Liver (tissue), 9 donors: ENCODE data around the gene CLBA1. TPM values are rescaled to one million over a fixed set of nuclear protein-coding genes. Genes with fewer than 3 reads are reported as not detected.

ENCODE experiments used
- DNase-seq: peaks from one replicate; pipeline ENCODE4 v3.0.0-alpha.2; 2017; ENCODE audit warnings: low spot score
- H3K27ac ChIP-seq, 2 donors: one replicate each; pipeline ENCODE4 v1.7.0; 2013; ENCODE audit warnings: inconsistent platforms in 2 of 2, low read length in 2 of 2, control low read depth in 1 of 2, low read depth in 1 of 2, mild to moderate bottlenecking in 1 of 2
- H3K27me3 ChIP-seq, 4 donors: one replicate each; pipeline versions ENCODE4 v1.6.1 to v1.7.0; 2013; ENCODE audit warnings: low read length in 3 of 4, inconsistent platforms in 1 of 4, mild to moderate bottlenecking in 1 of 4, moderate library complexity in 1 of 4; ENCODE audit not compliant: control insufficient read depth in 4 of 4, insufficient read depth in 4 of 4
- H3K36me3 ChIP-seq, 4 donors: one replicate each; pipeline versions ENCODE4 v1.6.1 to v1.7.0; 2013; ENCODE audit warnings: low read length in 3 of 4, mild to moderate bottlenecking in 3 of 4, low read depth in 1 of 4, moderate library complexity in 1 of 4; ENCODE audit not compliant: control insufficient read depth in 4 of 4, insufficient read depth in 3 of 4
- H3K4me1 ChIP-seq, 4 donors: one replicate each; pipeline versions ENCODE4 v1.6.1 to v1.7.0; 2013; ENCODE audit warnings: low read length in 3 of 4, mild to moderate bottlenecking in 3 of 4, moderate library complexity in 1 of 4; ENCODE audit not compliant: control insufficient read depth in 4 of 4, insufficient read depth in 4 of 4
- H3K4me3 ChIP-seq, 3 donors: one replicate each; pipeline versions ENCODE4 v1.6.1 to v1.7.0; 2013; ENCODE audit warnings: low read length in 3 of 3, control low read depth in 1 of 3, low read depth in 1 of 3, mild to moderate bottlenecking in 1 of 3
- H3K9ac ChIP-seq, 2 donors: one replicate each; pipeline ENCODE4 v1.7.0; 2013; ENCODE audit warnings: low read length in 2 of 2, mild to moderate bottlenecking in 2 of 2, moderate library complexity in 2 of 2, control low read depth in 1 of 2, low read depth in 1 of 2
- H3K9me3 ChIP-seq, 4 donors: one replicate each; pipeline versions ENCODE4 v1.6.1 to v1.7.0; 2013; ENCODE audit warnings: low read length in 3 of 4; ENCODE audit not compliant: control insufficient read depth in 4 of 4
- ATF3 ChIP-seq: IDR thresholded peaks from 2 replicates; pipeline ENCODE4 v1.6.1; 2016; ENCODE audit warnings: antibody characterized with exemption
- EGR1 ChIP-seq, 2 donors: IDR thresholded peaks; 2 replicates each; pipeline ENCODE4 v1.6.1; 2016 to 2018; ENCODE audit warnings: antibody characterized with exemption in 2 of 2, low read depth in 2 of 2
- FOXA2 ChIP-seq: IDR thresholded peaks from 2 replicates; pipeline ENCODE4 v1.6.1; 2016; ENCODE audit warnings: antibody characterized with exemption
- GABPA ChIP-seq, 2 donors: IDR thresholded peaks in 1 of 2; conservative IDR thresholded peaks in 1 of 2; 2 replicates each; pipeline ENCODE4 v1.6.1; 2016; ENCODE audit warnings: antibody characterized with exemption in 2 of 2, mild to moderate bottlenecking in 1 of 2, moderate library complexity in 1 of 2
- HNF4A ChIP-seq, 2 donors: conservative IDR thresholded peaks; 2 replicates each; pipeline ENCODE4 v1.6.1; 2016; ENCODE audit warnings: antibody characterized with exemption in 2 of 2, mild to moderate bottlenecking in 2 of 2
- HNF4G ChIP-seq: IDR thresholded peaks from 2 replicates; pipeline ENCODE4 v1.6.1; 2016; ENCODE audit warnings: antibody characterized with exemption
- JUND ChIP-seq, 2 donors: IDR thresholded peaks; 2 replicates each; pipeline ENCODE4 v1.6.1; 2016; ENCODE audit warnings: antibody characterized with exemption in 2 of 2
- MAX ChIP-seq: IDR thresholded peaks from 2 replicates; pipeline ENCODE4 v1.6.1; 2016; ENCODE audit warnings: antibody characterized with exemption
- NR2F2 ChIP-seq: IDR thresholded peaks from 2 replicates; pipeline ENCODE4 v1.6.1; 2016; ENCODE audit warnings: antibody characterized with exemption
- RAD21 ChIP-seq, 2 donors: IDR thresholded peaks; 2 replicates each; pipeline ENCODE4 v1.6.1; 2016; ENCODE audit warnings: antibody characterized with exemption in 2 of 2, mild to moderate bottlenecking in 2 of 2
- REST ChIP-seq: IDR thresholded peaks from 2 replicates; pipeline ENCODE4 v1.6.1; 2016; ENCODE audit warnings: antibody characterized with exemption, mild to moderate bottlenecking
- RXRA ChIP-seq, 2 donors: IDR thresholded peaks; 2 replicates each; pipeline ENCODE4 v1.6.1; 2017 to 2018; ENCODE audit warnings: antibody characterized with exemption in 2 of 2, mild to moderate bottlenecking in 1 of 2
- SP1 ChIP-seq: IDR thresholded peaks from 2 replicates; pipeline ENCODE4 v1.6.1; 2018; ENCODE audit warnings: antibody characterized with exemption, mild to moderate bottlenecking
- TAF1 ChIP-seq: conservative IDR thresholded peaks from 2 replicates; pipeline ENCODE4 v1.6.1; 2016; ENCODE audit warnings: antibody characterized with exemption, mild to moderate bottlenecking
- YY1 ChIP-seq: IDR thresholded peaks from 2 replicates; pipeline ENCODE4 v1.6.1; 2016; ENCODE audit warnings: antibody characterized with exemption, mild to moderate bottlenecking
- WGBS: extraction: QIAGEN DNeasy Blood & Tissue Kit; methylation state at CpG from one replicate; pipeline ENCODE4 v1.1.7; 2013; 5-methylcytosine and 5-hydroxymethylcytosine counted together
- polyA plus RNA-seq, 2 donors: library from polyadenylated mRNA; stranded (reverse) in 1 of 2; unstranded in 1 of 2; fragments of 200-250 nt in 1 of 2; fragments of >200 nt in 1 of 2; fragmentation: Nextera tagmentation in 1 of 2; extraction: Ambion mirVana in 1 of 2; gene quantifications; one replicate each; pipeline versions ENCODE4 v1.2.1 to v1.2.3, GENCODE V29; 2013 to 2015
- total RNA-seq, 2 donors: library from RNA; depleted of rRNA; stranded (reverse); fragments of >200 nt; gene quantifications; one replicate each; pipeline ENCODE4 v1.2.3, GENCODE V29; 2014
- TF ChIP-seq, protein P1 (sequence below): fragments of 150-350 bp; IDR thresholded peaks from 2 replicates; pipeline ENCODE4 v1.5.1; 2017; ENCODE audit warnings: improper control_type of control experiment, low read depth, low read length; ENCODE audit not compliant: missing input control
- TF ChIP-seq, protein P2 (sequence below): IDR thresholded peaks from 2 replicates; pipeline ENCODE4 v1.6.1; 2016; ENCODE audit warnings: antibody characterized with exemption
- donor health status: healthy.
- donor health status: healthy.
- donor health status: healthy.
- donor health status: healthy.
- donor health status: healthy.

CLBA1 gene
- total and polyA plus RNA-seq, 4 donors, result 0.98 to 3.9 (median 2.3) TPM

GRCh38 chr14:105042813-105043212, 57.2 kb downstream of the CLBA1 start:
- Histone ChIP-seq H3K9ac (no peak overlapping the region), H3K27me3 (no peaks in the 10 kb centered on the region), H3K27ac (no peak overlapping the region), H3K9me3 (no peaks in the 10 kb centered on the region), H3K4me1 (peaks cover 0 to 3% (median 1%) of the 10 kb centered on the region in 4 donors), H3K36me3 (no peaks in the 10 kb centered on the region), H3K4me3 (no peak overlapping the region)
- WGBS, result 82% methylated on average over 17 of the region's 17 CpGs
- DNase-seq, result no peak
- TF ChIP-seq ATF3, result no peak
- TF ChIP-seq, protein P1, sequence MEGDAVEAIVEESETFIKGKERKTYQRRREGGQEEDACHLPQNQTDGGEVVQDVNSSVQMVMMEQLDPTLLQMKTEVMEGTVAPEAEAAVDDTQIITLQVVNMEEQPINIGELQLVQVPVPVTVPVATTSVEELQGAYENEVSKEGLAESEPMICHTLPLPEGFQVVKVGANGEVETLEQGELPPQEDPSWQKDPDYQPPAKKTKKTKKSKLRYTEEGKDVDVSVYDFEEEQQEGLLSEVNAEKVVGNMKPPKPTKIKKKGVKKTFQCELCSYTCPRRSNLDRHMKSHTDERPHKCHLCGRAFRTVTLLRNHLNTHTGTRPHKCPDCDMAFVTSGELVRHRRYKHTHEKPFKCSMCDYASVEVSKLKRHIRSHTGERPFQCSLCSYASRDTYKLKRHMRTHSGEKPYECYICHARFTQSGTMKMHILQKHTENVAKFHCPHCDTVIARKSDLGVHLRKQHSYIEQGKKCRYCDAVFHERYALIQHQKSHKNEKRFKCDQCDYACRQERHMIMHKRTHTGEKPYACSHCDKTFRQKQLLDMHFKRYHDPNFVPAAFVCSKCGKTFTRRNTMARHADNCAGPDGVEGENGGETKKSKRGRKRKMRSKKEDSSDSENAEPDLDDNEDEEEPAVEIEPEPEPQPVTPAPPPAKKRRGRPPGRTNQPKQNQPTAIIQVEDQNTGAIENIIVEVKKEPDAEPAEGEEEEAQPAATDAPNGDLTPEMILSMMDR, result no peak
- no peak for TF ChIP-seq NR2F2
- TF ChIP-seq, protein P2, sequence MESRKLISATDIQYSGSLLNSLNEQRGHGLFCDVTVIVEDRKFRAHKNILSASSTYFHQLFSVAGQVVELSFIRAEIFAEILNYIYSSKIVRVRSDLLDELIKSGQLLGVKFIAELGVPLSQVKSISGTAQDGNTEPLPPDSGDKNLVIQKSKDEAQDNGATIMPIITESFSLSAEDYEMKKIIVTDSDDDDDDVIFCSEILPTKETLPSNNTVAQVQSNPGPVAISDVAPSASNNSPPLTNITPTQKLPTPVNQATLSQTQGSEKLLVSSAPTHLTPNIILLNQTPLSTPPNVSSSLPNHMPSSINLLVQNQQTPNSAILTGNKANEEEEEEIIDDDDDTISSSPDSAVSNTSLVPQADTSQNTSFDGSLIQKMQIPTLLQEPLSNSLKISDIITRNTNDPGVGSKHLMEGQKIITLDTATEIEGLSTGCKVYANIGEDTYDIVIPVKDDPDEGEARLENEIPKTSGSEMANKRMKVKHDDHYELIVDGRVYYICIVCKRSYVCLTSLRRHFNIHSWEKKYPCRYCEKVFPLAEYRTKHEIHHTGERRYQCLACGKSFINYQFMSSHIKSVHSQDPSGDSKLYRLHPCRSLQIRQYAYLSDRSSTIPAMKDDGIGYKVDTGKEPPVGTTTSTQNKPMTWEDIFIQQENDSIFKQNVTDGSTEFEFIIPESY, result no peak
- TF ChIP-seq YY1, result no peak
- TF ChIP-seq FOXA2, result no peak
- TF ChIP-seq RAD21 (IDR thresholded peaks at IDR 0.05), result no peak
- TF ChIP-seq HNF4G, result no peak
- TF ChIP-seq TAF1, result no peak
- no peak for TF ChIP-seq EGR1 (IDR thresholded peaks at IDR 0.05; ENCODE audit: low read depth in 2 of 2)
- TF ChIP-seq RXRA (IDR thresholded peaks at IDR 0.05), result no peak
- no peak for TF ChIP-seq HNF4A (conservative IDR thresholded peaks at IDR 0.05)
- TF ChIP-seq JUND (IDR thresholded peaks at IDR 0.05), result no peak
- no peak for TF ChIP-seq SP1
- TF ChIP-seq REST, result no peak

GRCh38 chr14:105043641-105044040, 58.1 kb downstream of the CLBA1 start:
- Histone ChIP-seq H3K36me3 (no peaks in the 10 kb centered on the region), H3K4me1 (peaks cover 0 to 3% (median 1%) of the 10 kb centered on the region in 4 donors), H3K4me3 (no peak overlapping the region), H3K27me3 (no peaks in the 10 kb centered on the region), H3K9me3 (no peaks in the 10 kb centered on the region), H3K27ac (no peak overlapping the region), H3K9ac (no peak overlapping the region)
- no peak for DNase-seq
- 67% methylated on average over 7 of the region's 7 CpGs for WGBS
- no peak for TF ChIP-seq MAX
- no peak for TF ChIP-seq HNF4A (conservative IDR thresholded peaks at IDR 0.05)
- no peak for TF ChIP-seq REST
- TF ChIP-seq, protein P2, result no peak
- no peak for TF ChIP-seq JUND (IDR thresholded peaks at IDR 0.05)
- TF ChIP-seq SP1, result no peak
- TF ChIP-seq EGR1 (IDR thresholded peaks at IDR 0.05; ENCODE audit: low read depth in 2 of 2), result no peak
- no peak for TF ChIP-seq GABPA (IDR thresholded peaks at IDR 0.05 in 1 of 2, conservative IDR thresholded peaks at IDR 0.05 in 1 of 2)
- TF ChIP-seq HNF4G, result no peak
